HTERT RPE-1 (cell line): ENCODE data around the gene C11orf16.
"Not testable (repeated sequence)": the region's sequence is repeated elsewhere in the genome, so short reads cannot be mapped to it uniquely, and the experiment has no call there.

ENCODE experiments used
- in situ Hi-C: fragments of 300-500 bp; cut with MboI; formaldehyde crosslinking; loops from 4 replicates; pipeline ENCODE4 v1.14.3; 2020; ENCODE audit warnings: low sequenced_read_pairs

The C11orf16 gene

GRCh38 chr11:8899119-8899753 is 33.5 kb downstream of the C11orf16 start:
- in situ Hi-C loops, result no loop called here

DNA sequence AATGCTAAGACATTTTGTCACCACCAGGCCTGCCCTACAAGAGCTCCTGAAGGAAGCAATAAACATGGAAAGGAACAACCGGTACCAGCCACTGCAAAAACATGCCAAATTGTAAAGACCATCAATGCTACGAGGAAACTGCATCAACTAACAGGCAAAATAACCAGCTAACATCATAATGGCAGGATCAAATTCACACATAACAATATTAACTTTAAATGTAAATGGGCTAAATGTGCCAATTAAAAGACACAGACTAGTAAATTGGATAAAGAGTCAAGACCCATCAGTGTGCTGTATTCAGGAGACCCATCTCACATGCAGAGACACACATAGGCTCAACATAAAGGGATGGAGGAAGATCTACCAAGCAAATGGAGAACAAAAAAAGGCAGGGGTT is 41.6 kb downstream of the C11orf16 start:
- in situ Hi-C loops, result not testable (repeated sequence)

DNA sequence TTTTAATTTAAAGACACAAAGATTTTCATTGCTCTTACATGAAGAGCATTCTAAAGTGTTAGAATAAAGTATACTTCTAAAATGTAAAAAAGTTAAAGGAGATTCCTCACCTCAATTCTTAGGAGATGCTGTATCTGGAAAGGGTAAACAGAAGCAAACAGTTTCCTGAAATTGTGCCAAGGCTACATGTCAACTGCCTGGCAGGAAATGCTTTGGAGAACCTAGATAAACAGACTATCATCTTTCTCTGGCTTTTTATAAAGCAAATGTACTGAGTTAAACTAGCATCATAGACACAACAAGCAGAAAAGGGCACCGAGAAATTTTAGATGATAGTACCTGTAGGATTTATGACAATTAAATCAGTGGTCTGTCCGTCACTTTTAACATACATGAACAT is 46.4 kb downstream of the C11orf16 start:
- in situ Hi-C loops, result no loop called here

DNA sequence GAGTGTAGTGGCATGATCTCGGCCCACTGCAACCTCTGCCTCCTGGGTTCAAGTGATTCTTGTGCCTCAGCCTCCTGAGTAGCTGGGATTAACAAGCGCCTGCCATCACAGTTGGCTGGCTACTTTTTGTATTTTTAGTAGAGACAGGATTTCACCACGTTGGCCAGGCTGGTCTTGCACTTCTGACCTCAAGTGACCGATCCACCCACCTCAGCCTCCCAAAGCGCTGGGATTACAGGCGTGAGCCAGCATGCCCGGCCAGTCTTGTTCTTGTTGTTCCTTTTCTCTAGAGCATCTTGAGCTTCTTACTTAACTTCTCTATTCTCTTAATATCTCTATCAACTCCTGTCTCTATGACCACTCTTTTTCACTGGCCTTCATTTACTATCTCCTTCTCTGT is 51.2 kb downstream of the C11orf16 start:
- in situ Hi-C loops, result not testable (repeated sequence)

DNA sequence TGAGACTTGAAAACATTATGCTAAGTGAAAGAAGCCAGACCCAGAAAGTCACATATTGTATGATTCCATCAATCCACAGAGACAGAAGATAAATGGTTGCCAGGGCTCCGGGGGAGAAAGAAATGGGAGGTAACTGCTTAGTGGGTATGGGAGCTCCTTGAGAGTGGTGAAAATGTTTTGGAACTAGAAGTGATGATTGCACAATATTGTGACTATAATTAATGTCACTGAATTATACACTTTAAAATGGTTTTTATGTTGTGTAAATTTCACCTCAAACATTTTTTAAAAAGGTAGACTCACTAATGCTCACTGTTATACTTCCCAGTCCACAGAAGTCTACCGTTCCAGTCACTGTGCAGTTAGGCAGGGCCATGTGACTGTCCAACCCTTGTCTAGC is 54.0 kb downstream of the C11orf16 start:
- in situ Hi-C loops, result no loop called here

DNA sequence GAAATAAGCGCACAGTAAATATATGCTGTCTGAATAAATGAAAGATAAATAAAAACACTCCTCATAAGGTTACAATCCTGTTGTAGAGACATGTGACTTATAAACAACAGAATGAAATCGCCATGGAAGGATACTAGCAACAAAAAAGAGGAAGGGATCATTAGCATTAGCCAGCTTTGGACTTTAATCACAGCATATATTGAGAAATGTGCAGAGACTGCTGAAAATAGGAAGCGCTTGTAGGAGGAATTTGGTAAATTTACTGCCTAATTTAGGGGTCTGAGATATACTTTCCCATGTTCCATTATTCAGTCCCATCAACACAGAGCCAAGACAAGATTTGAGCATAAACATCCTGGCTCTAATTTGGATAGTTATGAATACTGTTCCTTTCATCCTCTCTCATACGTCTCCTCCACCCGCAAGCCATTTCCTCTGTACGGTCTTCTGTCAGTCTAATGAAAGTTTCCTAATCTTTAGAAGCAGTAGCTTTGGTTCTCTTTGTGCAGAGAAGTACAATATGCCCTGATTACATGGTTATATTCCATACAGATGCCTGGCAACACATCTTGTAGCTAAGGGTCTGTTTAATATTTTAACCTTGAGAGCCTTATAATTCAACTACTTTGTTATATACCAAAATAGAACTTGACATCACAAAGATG is 58.9 kb downstream of the C11orf16 start:
- in situ Hi-C loops, result no loop called here

DNA sequence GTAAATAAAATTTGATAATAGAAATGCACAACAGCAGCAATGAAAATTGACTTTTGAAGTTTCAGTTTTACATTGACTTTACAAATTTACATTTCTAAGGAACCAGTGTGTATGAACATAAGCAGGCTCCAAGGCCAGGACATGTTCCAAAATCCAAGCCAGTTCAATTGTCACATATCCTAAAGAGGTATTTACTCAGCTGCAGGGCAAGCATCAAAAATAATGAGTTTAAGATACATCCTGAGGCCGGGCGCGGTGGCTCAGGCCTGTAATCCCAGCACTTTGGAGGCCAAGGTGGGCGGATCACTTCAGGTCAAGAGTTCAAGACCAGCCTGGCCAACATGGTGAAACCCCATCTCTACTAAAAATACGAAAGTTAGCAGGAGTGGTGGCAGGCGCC is 60.8 kb downstream of the C11orf16 start:
- in situ Hi-C loops, result no loop called here

DNA sequence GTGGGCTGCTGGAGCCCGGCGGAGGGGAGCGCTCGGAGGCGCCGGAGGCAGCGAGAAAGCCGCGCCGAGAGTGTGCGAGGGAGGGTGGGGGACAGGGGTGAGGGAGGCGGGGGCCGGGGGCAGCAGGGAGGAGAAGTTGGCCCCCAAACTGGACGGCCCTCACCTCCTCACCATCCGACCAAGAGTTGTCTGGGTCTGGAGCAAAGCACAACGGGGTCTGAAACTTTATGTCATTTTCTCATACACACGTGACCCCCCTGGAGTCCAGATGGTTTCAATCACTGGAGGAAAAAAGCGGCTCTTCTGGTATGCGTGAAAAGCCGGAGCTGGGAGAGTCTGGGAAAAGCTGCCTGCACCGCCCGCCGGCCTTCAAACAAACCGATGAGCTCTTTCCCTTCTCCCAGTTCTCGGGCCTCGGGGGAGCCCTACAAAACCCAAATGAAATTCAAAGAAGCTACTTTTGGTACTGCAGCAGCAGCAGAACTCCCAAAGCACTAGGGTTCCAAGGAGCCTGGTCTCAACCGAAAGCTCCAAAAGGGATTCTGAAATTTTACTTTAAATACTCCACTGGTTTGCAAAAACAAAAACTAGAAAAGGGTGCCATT is 61.5 kb downstream of the C11orf16 start:
- in situ Hi-C loops, result no loop called here

GRCh38 chr11:8870411-8871170 is 62.2 kb downstream of the C11orf16 start:
- in situ Hi-C loops, result no loop called here
